Lung (tissue), 12 donors: ENCODE results near the gene DHX32. TPM values are rescaled to one million over a fixed set of nuclear protein-coding genes. Genes with fewer than 3 reads are reported as not detected.

Experiments
- ATAC-seq: fragments of 200-7000 bp; cut with Tn5 transposase; one replicate; pipeline ENCODE4 v1.9.1; 2020; ENCODE audit warnings: moderate number of reproducible peaks; ENCODE audit not compliant: insufficient read depth, low FRiP score
- DNase-seq, 3 donors: peaks; one replicate each; pipeline ENCODE4 v3.0.0-alpha.2; 2013 to 2017
- H3K27ac ChIP-seq, 2 donors: one replicate each; pipeline ENCODE4 v1.5.1; 2013; ENCODE audit warnings: mild to moderate bottlenecking in 2 of 2, moderate library complexity in 2 of 2, control low read depth in 1 of 2, inconsistent platforms in 1 of 2, low read depth in 1 of 2, low read length in 1 of 2
- H3K27me3 ChIP-seq, 3 donors: one replicate each; pipeline ENCODE4 v1.5.1; 2013; ENCODE audit warnings: low read length in 2 of 3; ENCODE audit not compliant: control insufficient read depth in 3 of 3, insufficient read depth in 3 of 3
- H3K36me3 ChIP-seq, 4 donors: one replicate each; pipeline ENCODE4 v1.5.1; 2013; ENCODE audit warnings: low read length in 4 of 4, mild to moderate bottlenecking in 1 of 4, moderate library complexity in 1 of 4; ENCODE audit not compliant: control insufficient read depth in 4 of 4, insufficient read depth in 4 of 4
- H3K4me1 ChIP-seq, 5 donors: one replicate each; pipeline ENCODE4 v1.5.1; 2013; ENCODE audit warnings: low read length in 5 of 5, mild to moderate bottlenecking in 2 of 5, moderate library complexity in 1 of 5; ENCODE audit not compliant: control insufficient read depth in 5 of 5, insufficient read depth in 5 of 5
- H3K4me3 ChIP-seq: one replicate; pipeline ENCODE4 v1.5.1; 2013; ENCODE audit warnings: mild to moderate bottlenecking, control low read depth, moderate library complexity
- H3K9ac ChIP-seq, 2 donors: one replicate each; pipeline ENCODE4 v1.5.1; 2013; ENCODE audit warnings: low read length in 2 of 2, control low read depth in 1 of 2; ENCODE audit not compliant: insufficient read depth in 1 of 2
- H3K9me3 ChIP-seq, 4 donors: one replicate each; pipeline ENCODE4 v1.5.1; 2013; ENCODE audit warnings: low read length in 3 of 4, mild to moderate bottlenecking in 1 of 4, moderate library complexity in 1 of 4; ENCODE audit not compliant: control insufficient read depth in 4 of 4, insufficient read depth in 3 of 4
- CTCF ChIP-seq: IDR thresholded peaks from 2 replicates; pipeline ENCODE4 v1.5.1; 2012; ENCODE audit warnings: mild to moderate bottlenecking; ENCODE audit errors: control extremely low read depth, extremely low read depth
- WGBS, 2 donors: extraction: QIAGEN DNeasy Blood & Tissue Kit; methylation state at CpG; one replicate each; pipeline ENCODE4 v1.1.7; 2013; 5-methylcytosine and 5-hydroxymethylcytosine counted together
- polyA plus RNA-seq, 2 donors: library from polyadenylated mRNA; stranded (reverse); fragments of 200-250 nt; gene quantifications; one replicate each; pipeline ENCODE4 v1.2.1, GENCODE V29; 2013
- total RNA-seq, 2 donors: library from RNA; depleted of rRNA in 1 of 2; stranded (reverse); fragments of >200 nt in 1 of 2; gene quantifications; one replicate each; pipeline ENCODE4 v1.2.1, GENCODE V29; 2014 to 2021
- donor health status: control.
- donor health status: control.
- donor health status: Bipolar disorder and iron deficiency.
- donor health status: healthy.
- donor health status: DM: yes; HTN: yes; CAD: no.

Gene DHX32
- total and polyA plus RNA-seq, 4 donors, result 15.2 to 33.8 (median 25.5) TPM

- no peak overlapping the region for H3K9ac ChIP-seq
- TF ChIP-seq CTCF, result no peak
- peaks cover 13 to 30% (median 28%) of the 10 kb centered on the region in 4 donors for H3K36me3 ChIP-seq
- no peaks in the 10 kb centered on the region for H3K27me3 ChIP-seq
- no peak overlapping the region for H3K4me3 ChIP-seq
- ATAC-seq, result no peak
- H3K9me3 ChIP-seq, result peaks cover 0 to 1% (median 0%) of the 10 kb centered on the region in 4 donors
- peaks cover 0 to 3% (median 0%) of the 10 kb centered on the region in 5 donors for H3K4me1 ChIP-seq
- H3K27ac ChIP-seq, result no peak overlapping the region
- 86 to 90% methylated on average over 1 of the region's 1 CpG for WGBS, 2 donors
- peak; percentile 53 to 84 (median 55) for DNase-seq
Observed at GRCh38 chr10:125812128-125812750, 68.9 kb downstream of the DHX32 start.

GRCh38 chr10:125811251-125811650 is 69.8 kb downstream of the DHX32 start:
- WGBS, 2 donors, result 81 to 95% methylated on average over 1 of the region's 1 CpG
- ATAC-seq, result no peak
- peaks cover 0 to 3% (median 0%) of the 10 kb centered on the region in 5 donors for H3K4me1 ChIP-seq
- no peak for TF ChIP-seq CTCF
- DNase-seq, result no peak
- H3K9ac ChIP-seq, result no peak overlapping the region
- no peaks in the 10 kb centered on the region for H3K27me3 ChIP-seq
- no peak overlapping the region for H3K27ac ChIP-seq
- H3K9me3 ChIP-seq, result peaks cover 0 to 1% (median 0%) of the 10 kb centered on the region in 4 donors
- no peak overlapping the region for H3K4me3 ChIP-seq
- peaks cover 17 to 37% (median 34%) of the 10 kb centered on the region in 4 donors for H3K36me3 ChIP-seq

GRCh38 chr10:125808047-125808446 is 73.0 kb downstream of the DHX32 start:
- Histone ChIP-seq H3K9me3 (peaks cover 0 to 1% (median 0%) of the 10 kb centered on the region in 4 donors), H3K4me3 (no peak overlapping the region), H3K27me3 (no peaks in the 10 kb centered on the region), H3K4me1 (peaks cover 0 to 3% (median 0%) of the 10 kb centered on the region in 5 donors), H3K27ac (no peak overlapping the region), H3K9ac (no peak overlapping the region), H3K36me3 (peaks cover 23 to 38% (median 33%) of the 10 kb centered on the region in 4 donors)
- no peak for TF ChIP-seq CTCF
- ATAC-seq (no peak), DNase-seq (peak; percentile 21 to 55 (median 46))
- 81 to 87% methylated on average over 1 of the region's 1 CpG for WGBS, 2 donors
